ENCODE measurements around the gene CES4A. TPM values are rescaled to one million over a fixed set of nuclear protein-coding genes. Genes with fewer than 3 reads are reported as not detected.

The CES4A gene
- total RNA-seq, 1 donor from 2014 or later = 18.5 TPM

DNA sequence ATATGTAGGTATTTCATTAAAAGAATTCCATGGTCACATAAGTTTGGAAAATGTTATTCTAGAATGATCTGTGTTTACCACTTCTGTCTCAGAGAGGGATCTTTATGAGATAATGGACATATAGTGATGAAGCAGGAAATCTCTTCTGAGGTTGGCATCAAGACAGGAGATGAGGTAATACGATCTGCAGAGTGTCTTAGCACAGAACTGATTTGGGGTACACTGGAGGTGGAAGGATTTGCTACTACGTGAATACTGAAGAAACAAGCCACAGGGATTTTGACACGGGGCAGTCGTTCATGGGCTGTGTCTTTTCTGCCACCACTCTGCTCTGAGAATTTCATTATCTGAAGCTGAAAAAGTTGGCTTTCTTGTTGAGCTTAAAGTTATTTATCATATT is 46.1 kb downstream of the CES4A start:
- no peak for DNase-seq (ENCODE audit: low spot score in 2 of 2, unreplicated experiment in 2 of 2)
- no peaks in the 10 kb centered on the region for H3K27me3 Mint-ChIP-seq (ENCODE audit: low read depth)
- H3K36me3 Mint-ChIP-seq = peaks cover 6% of the 10 kb centered on the region
- H3K4me3 Mint-ChIP-seq = no peak overlapping the region
- no peaks in the 10 kb centered on the region for H3K9me3 Mint-ChIP-seq
- peak overlapping the region; percentile 71 for H3K27ac Mint-ChIP-seq
- H3K4me1 Mint-ChIP-seq = peaks cover 25% of the 10 kb centered on the region
- TF ChIP-seq, protein P1, sequence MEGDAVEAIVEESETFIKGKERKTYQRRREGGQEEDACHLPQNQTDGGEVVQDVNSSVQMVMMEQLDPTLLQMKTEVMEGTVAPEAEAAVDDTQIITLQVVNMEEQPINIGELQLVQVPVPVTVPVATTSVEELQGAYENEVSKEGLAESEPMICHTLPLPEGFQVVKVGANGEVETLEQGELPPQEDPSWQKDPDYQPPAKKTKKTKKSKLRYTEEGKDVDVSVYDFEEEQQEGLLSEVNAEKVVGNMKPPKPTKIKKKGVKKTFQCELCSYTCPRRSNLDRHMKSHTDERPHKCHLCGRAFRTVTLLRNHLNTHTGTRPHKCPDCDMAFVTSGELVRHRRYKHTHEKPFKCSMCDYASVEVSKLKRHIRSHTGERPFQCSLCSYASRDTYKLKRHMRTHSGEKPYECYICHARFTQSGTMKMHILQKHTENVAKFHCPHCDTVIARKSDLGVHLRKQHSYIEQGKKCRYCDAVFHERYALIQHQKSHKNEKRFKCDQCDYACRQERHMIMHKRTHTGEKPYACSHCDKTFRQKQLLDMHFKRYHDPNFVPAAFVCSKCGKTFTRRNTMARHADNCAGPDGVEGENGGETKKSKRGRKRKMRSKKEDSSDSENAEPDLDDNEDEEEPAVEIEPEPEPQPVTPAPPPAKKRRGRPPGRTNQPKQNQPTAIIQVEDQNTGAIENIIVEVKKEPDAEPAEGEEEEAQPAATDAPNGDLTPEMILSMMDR (IDR thresholded peaks at IDR 0.05; ENCODE audit: unreplicated experiment) = no peak

DNA sequence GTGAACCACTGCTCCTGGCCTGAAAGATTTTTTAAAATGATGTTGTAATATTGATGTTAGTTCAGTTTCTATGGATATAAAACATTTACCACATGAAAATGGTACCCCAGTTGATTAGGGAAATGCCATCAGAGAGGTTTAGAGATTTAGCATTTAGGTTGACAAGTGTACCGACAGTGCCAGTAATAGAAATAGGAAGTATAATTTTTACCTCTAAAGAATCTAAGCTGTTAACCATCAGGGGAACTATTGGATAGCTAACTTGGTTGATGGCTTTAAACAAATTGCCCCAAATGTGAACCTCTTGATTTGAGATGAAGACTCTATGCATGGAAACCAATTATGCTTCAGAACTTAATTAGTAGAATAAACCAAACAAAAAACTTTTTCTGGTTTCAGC is 47.0 kb downstream of the CES4A start:
- Mint-ChIP-seq H3K4me3 (no peak overlapping the region), H3K9me3 (no peaks in the 10 kb centered on the region), H3K27ac (no peak overlapping the region), H3K36me3 (peaks cover 8% of the 10 kb centered on the region), H3K4me1 (peaks cover 19% of the 10 kb centered on the region), H3K27me3 (ENCODE audit: low read depth) (no peaks in the 10 kb centered on the region)
- DNase-seq (ENCODE audit: low spot score in 2 of 2, unreplicated experiment in 2 of 2) = no peak
- TF ChIP-seq, protein P1 (IDR thresholded peaks at IDR 0.05; ENCODE audit: unreplicated experiment) = no peak

DNA sequence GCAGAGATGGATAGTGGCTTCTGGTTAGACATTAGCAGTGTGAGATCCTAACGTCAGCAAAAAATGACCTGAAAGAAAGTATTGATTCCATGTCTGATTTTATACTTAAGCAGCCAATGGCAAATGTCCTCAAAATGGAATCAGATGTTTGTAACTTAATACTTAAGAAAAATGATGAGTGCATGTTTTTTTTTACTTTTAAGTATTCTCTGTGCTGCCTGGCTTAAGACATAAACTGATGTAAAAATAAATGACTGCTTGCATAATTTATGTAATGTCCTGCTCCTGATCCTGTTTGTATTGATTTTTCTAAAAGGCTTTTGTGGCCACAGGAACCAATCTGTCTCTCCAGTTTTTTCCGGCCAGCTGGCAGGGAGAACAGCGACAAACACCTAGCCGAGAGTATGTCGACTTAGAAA is 47.9 kb downstream of the CES4A start:
- Mint-ChIP-seq H3K27me3 (ENCODE audit: low read depth) (no peaks in the 10 kb centered on the region), H3K36me3 (peaks cover 17% of the 10 kb centered on the region), H3K27ac (no peak overlapping the region), H3K4me1 (peaks cover 13% of the 10 kb centered on the region), H3K9me3 (no peaks in the 10 kb centered on the region), H3K4me3 (no peak overlapping the region)
- TF ChIP-seq, protein P1 (IDR thresholded peaks at IDR 0.05; ENCODE audit: unreplicated experiment) = no peak
- DNase-seq (ENCODE audit: low spot score in 2 of 2, unreplicated experiment in 2 of 2) = no peak

DNA sequence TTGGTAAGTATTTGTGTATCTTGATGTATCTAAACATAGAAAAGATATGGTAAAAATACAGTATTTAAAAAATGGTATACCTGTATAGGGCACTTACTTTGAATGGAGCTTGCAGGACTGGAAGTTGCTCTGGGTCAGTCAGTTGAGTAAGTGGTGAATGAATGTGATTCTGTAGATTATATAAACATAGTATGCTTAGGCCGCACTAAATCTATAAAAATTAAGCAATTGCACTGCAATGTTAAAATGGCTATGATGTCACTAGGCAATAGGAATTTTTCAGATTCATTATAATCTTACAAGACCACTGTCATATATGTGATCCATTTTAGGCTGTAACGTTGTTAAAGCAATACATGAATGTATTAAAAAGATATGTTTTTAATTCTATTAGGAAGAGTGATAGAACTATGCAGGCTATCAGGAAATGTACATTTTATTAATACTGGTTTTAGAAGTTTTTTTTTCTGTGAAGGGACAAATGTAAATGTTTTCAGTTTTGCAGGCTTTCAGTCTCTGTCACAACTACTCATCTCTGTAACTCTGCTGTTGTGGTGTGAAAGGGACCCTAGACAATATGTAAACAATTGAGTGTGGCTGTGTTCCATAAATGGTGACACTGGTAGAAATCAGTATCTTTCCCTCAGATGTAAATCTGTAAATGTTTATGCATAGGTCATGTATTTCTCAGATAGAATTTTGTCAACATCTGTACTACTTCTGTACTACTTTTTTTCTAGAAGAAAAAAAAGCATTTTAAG is 51.1 kb downstream of the CES4A start:
- Mint-ChIP-seq H3K27me3 (ENCODE audit: low read depth) (no peaks in the 10 kb centered on the region), H3K27ac (no peak overlapping the region), H3K4me3 (no peak overlapping the region), H3K9me3 (no peaks in the 10 kb centered on the region), H3K4me1 (peaks cover 9% of the 10 kb centered on the region), H3K36me3 (peaks cover 16% of the 10 kb centered on the region)
- DNase-seq (ENCODE audit: low spot score in 2 of 2, unreplicated experiment in 2 of 2) = no peak
- TF ChIP-seq, protein P1 (IDR thresholded peaks at IDR 0.05; ENCODE audit: unreplicated experiment) = no peak

DNA sequence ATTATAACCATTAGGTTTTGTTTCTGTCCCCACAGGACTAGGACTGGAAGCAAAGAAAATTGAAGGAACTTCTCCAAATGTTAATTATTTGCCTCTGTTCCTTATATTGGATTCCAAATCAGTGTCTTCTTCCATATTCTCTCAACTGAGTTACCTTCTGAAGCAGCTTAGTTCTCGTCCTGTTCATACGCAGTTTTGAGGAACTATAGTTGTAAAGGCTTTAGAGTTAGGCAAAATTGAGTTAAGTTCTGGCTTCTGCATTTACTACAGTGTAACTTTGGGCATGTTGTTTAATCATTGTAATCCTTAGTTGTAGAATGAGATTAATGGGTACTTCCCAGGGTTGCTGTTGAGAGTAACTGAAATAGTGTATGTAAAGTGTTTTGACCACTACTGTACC is 51.8 kb downstream of the CES4A start:
- Mint-ChIP-seq H3K9me3 (no peaks in the 10 kb centered on the region), H3K36me3 (peaks cover 16% of the 10 kb centered on the region), H3K27ac (no peak overlapping the region), H3K27me3 (ENCODE audit: low read depth) (no peaks in the 10 kb centered on the region), H3K4me3 (no peak overlapping the region), H3K4me1 (peaks cover 5% of the 10 kb centered on the region)
- no peak for DNase-seq (ENCODE audit: low spot score in 2 of 2, unreplicated experiment in 2 of 2)
- TF ChIP-seq, protein P1 (IDR thresholded peaks at IDR 0.05; ENCODE audit: unreplicated experiment) = no peak
